ENCODE measurements around the gene ANKRD18A.

Gene ANKRD18A

GRCh38 chr9:38638881-38639576 lies 18.6 kb upstream of the ANKRD18A start:
- Histone ChIP-seq H3K4me2 (no peak overlapping the region), H4K20me1 (ENCODE audit: insufficient read depth) (no peaks in the 10 kb centered on the region), H3K4me3 (IDR thresholded peaks at IDR 0.05; ENCODE audit: insufficient read depth, low read depth, low read length) (no peak overlapping the region), H3K79me2 (ENCODE audit: insufficient read depth, low read depth) (no peaks in the 10 kb centered on the region), H3K4me1 (ENCODE audit: low read depth, poor library complexity, severe bottlenecking) (no peaks in the 10 kb centered on the region), H3K9ac (no peak overlapping the region), H3K27me3 (ENCODE audit: insufficient read depth, low read depth) (no peaks in the 10 kb centered on the region), H3K27ac (no peak overlapping the region), H3K36me3 (ENCODE audit: insufficient read depth) (no peaks in the 10 kb centered on the region), H2AFZ (ENCODE audit: low read depth) (no peak overlapping the region)
- TF ChIP-seq CTCF (conservative IDR thresholded peaks at IDR 0.05; ENCODE audit: low read depth, low read length) = no peak

GRCh38 chr9:38634315-38634714 lies 13.9 kb upstream of the ANKRD18A start:
- Histone ChIP-seq H3K27ac (no peak overlapping the region), H3K4me1 (ENCODE audit: low read depth, poor library complexity, severe bottlenecking) (no peaks in the 10 kb centered on the region), H2AFZ (ENCODE audit: low read depth) (no peak overlapping the region), H3K27me3 (ENCODE audit: insufficient read depth, low read depth) (no peaks in the 10 kb centered on the region), H3K4me3 (IDR thresholded peaks at IDR 0.05; ENCODE audit: insufficient read depth, low read depth, low read length) (no peak overlapping the region), H4K20me1 (ENCODE audit: insufficient read depth) (no peaks in the 10 kb centered on the region), H3K9ac (no peak overlapping the region), H3K79me2 (ENCODE audit: insufficient read depth, low read depth) (no peaks in the 10 kb centered on the region), H3K36me3 (ENCODE audit: insufficient read depth) (no peaks in the 10 kb centered on the region), H3K4me2 (no peak overlapping the region)
- no peak for TF ChIP-seq CTCF (conservative IDR thresholded peaks at IDR 0.05; ENCODE audit: low read depth, low read length)

GRCh38 chr9:38629511-38629910 lies 9.1 kb upstream of the ANKRD18A start:
- Histone ChIP-seq H3K27me3 (ENCODE audit: insufficient read depth, low read depth) (no peaks in the 10 kb centered on the region), H2AFZ (ENCODE audit: low read depth) (no peak overlapping the region), H3K4me1 (ENCODE audit: low read depth, poor library complexity, severe bottlenecking) (no peaks in the 10 kb centered on the region), H3K9ac (no peak overlapping the region), H3K4me2 (no peak overlapping the region), H3K79me2 (ENCODE audit: insufficient read depth, low read depth) (no peaks in the 10 kb centered on the region), H4K20me1 (ENCODE audit: insufficient read depth) (no peaks in the 10 kb centered on the region), H3K27ac (no peak overlapping the region), H3K36me3 (ENCODE audit: insufficient read depth) (no peaks in the 10 kb centered on the region), H3K4me3 (IDR thresholded peaks at IDR 0.05; ENCODE audit: insufficient read depth, low read depth, low read length) (no peak overlapping the region)
- no peak for TF ChIP-seq CTCF (conservative IDR thresholded peaks at IDR 0.05; ENCODE audit: low read depth, low read length)

GRCh38 chr9:38626006-38626405 lies 5.6 kb upstream of the ANKRD18A start:
- H2AFZ ChIP-seq (ENCODE audit: low read depth) = no peak overlapping the region
- no peaks in the 10 kb centered on the region for H3K27me3 ChIP-seq (ENCODE audit: insufficient read depth, low read depth)
- H3K79me2 ChIP-seq (ENCODE audit: insufficient read depth, low read depth) = no peaks in the 10 kb centered on the region; the same call in 1 of the 2 replicates
- H3K4me2 ChIP-seq = no peak overlapping the region
- H3K36me3 ChIP-seq (ENCODE audit: insufficient read depth) = no peaks in the 10 kb centered on the region
- peaks cover 9% of the 10 kb centered on the region for H3K4me1 ChIP-seq (ENCODE audit: low read depth, poor library complexity, severe bottlenecking)
- H3K27ac ChIP-seq = no peak overlapping the region
- no peak overlapping the region for H3K9ac ChIP-seq
- no peaks in the 10 kb centered on the region for H4K20me1 ChIP-seq (ENCODE audit: insufficient read depth)
- H3K4me3 ChIP-seq (IDR thresholded peaks at IDR 0.05; ENCODE audit: insufficient read depth, low read depth, low read length) = no peak overlapping the region
- no peak for TF ChIP-seq CTCF (conservative IDR thresholded peaks at IDR 0.05; ENCODE audit: low read depth, low read length)

Measured in KMS-11 (cell line).